HepG2 (cell line): ENCODE data around the gene HABP2. TPM values are rescaled to one million over a fixed set of nuclear protein-coding genes. Genes with fewer than 3 reads are reported as not detected.
A peak's percentile ranks its signal among the peaks of the same experiment; 100 is the strongest.

Source experiments
- ATAC-seq: fragments of 200-7000 bp; cut with Tn5 transposase; 3 replicates; pipeline ENCODE4 v1.9.1; 2020; ENCODE audit warnings: mild to moderate bottlenecking, moderate library complexity
- BruUV-seq: library from RNA; stranded (reverse); fragments of 400-500 nt; replicated peaks from 2 replicates; lab custom pipeline; 2021; lab: Mats Ljungman, UMichigan
- CTCF ChIA-PET: fragments of 300-600 bp; formaldehyde crosslinking; extraction: SDS; loops from one replicate; lab custom pipeline; 2021; ENCODE audit warnings: low total read pairs, inconsistent platforms, low intra/inter-chr PET ratio; lab: Yijun Ruan, JAX
- POLR2A ChIA-PET: fragments of 350-600 bp; sonication (Branson Sonifier 250); formaldehyde crosslinking; loops from one replicate; lab custom pipeline; 2020; ENCODE audit warnings: antibody characterized with exemption, inconsistent platforms; lab: Yijun Ruan, JAX
- DNase-seq: peaks from one replicate; pipeline ENCODE4 v3.0.0-alpha.2; 2015; ENCODE audit warnings: low spot score
- FAIRE-seq: peaks from 3 replicates; lab custom pipeline; 2011; peaks lifted over from hg19 to GRCh38; lab: Jason Lieb, UNC
- H2AFZ ChIP-seq: one replicate; pipeline ENCODE4 v1.6.1; 2011; ENCODE audit warnings: low read length, inconsistent platforms
- H3K27ac ChIP-seq: fragments of 300-600 bp; 3 replicates; pipeline ENCODE4 v1.8.0; 2011; ENCODE audit warnings: mixed run types, mild to moderate bottlenecking, mixed read lengths, low read length, inconsistent platforms; ENCODE audit not compliant: insufficient read depth; ENCODE audit errors: extremely low read length
- H3K27me3 ChIP-seq, 2 experiments: fragments of 200-600 bp in 1 of 2; 2 replicates in 1 of 2; 3 replicates in 1 of 2; pipeline versions ENCODE4 v1.6.0 to v1.8.0; 2011; ENCODE audit warnings: low read length in 2 of 2, mild to moderate bottlenecking in 2 of 2, moderate library complexity in 2 of 2, inconsistent platforms in 1 of 2; ENCODE audit not compliant: insufficient read depth in 2 of 2, control insufficient read depth in 1 of 2
- H3K36me3 ChIP-seq, 2 experiments: fragments of 200-600 bp in 1 of 2; replicated peaks in 1 of 2; 2 replicates in 1 of 2; 3 replicates in 1 of 2; pipeline versions ENCODE4 v1.5.1 to v1.8.0; 2011; ENCODE audit warnings: low read length in 2 of 2, inconsistent platforms in 1 of 2; ENCODE audit not compliant: insufficient read depth in 2 of 2, control insufficient read depth in 1 of 2
- H3K4me1 ChIP-seq: 2 replicates; pipeline ENCODE4 v1.5.1; 2012; ENCODE audit warnings: low read length, inconsistent platforms; ENCODE audit not compliant: insufficient read depth
- H3K4me2 ChIP-seq: 2 replicates; pipeline ENCODE4 v1.6.0; 2011; ENCODE audit warnings: low read depth, low read length, inconsistent platforms
- H3K4me3 ChIP-seq, 3 experiments: fragments of 200-600 bp in 1 of 3; sonication (generic), shearing (Covaris generic) in 1 of 3; replicated peaks in 1 of 3; 2 replicates each; pipeline ENCODE4 v1.5.1; 2011 to 2016; ENCODE audit warnings: low read length in 3 of 3, inconsistent platforms in 2 of 3, low read depth in 2 of 3, mild to moderate bottlenecking in 2 of 3, control low read depth in 1 of 3, mixed read lengths in 1 of 3; ENCODE audit not compliant: insufficient read depth in 1 of 3
- H3K79me2 ChIP-seq: one replicate; pipeline ENCODE4 v1.6.1; 2011; ENCODE audit warnings: low read length, inconsistent platforms; ENCODE audit not compliant: insufficient read depth
- H3K9ac ChIP-seq: 2 replicates; pipeline ENCODE4 v1.6.0; 2011; ENCODE audit warnings: mild to moderate bottlenecking, low read depth, low read length, inconsistent platforms; ENCODE audit not compliant: insufficient read depth
- H3K9me3 ChIP-seq: 2 replicates; pipeline ENCODE4 v1.5.1; 2012; ENCODE audit warnings: mild to moderate bottlenecking, low read length
- H4K20me1 ChIP-seq: 2 replicates; pipeline ENCODE4 v1.6.0; 2011; ENCODE audit warnings: inconsistent platforms, mild to moderate bottlenecking, low read length, moderate library complexity; ENCODE audit not compliant: insufficient read depth
- DR1 ChIP-seq: sonication (generic); formaldehyde crosslinking; IDR thresholded peaks from 2 replicates; pipeline ENCODE4 v1.8.0; 2021; ENCODE audit warnings: mild to moderate bottlenecking, missing genetic modification reagents, inconsistent platforms
- FOXA1 ChIP-seq, 2 experiments: fragments of 450-650 bp in 1 of 2; sonication (generic) in 1 of 2; formaldehyde crosslinking in 1 of 2; IDR thresholded peaks; 2 replicates each; pipeline versions ENCODE4 v1.4.0 to v1.6.1; 2016 to 2020; ENCODE audit warnings: missing genetic modification reagents in 1 of 2
- GFI1 ChIP-seq: sonication (generic); formaldehyde crosslinking; IDR thresholded peaks from 2 replicates; pipeline ENCODE4 v1.5.0; 2020; ENCODE audit warnings: missing genetic modification reagents, mild to moderate bottlenecking, borderline replicate concordance
- HMG20A ChIP-seq: IDR thresholded peaks from 2 replicates; pipeline ENCODE4 v1.6.1; 2016; ENCODE audit warnings: borderline replicate concordance
- KDM1A ChIP-seq: IDR thresholded peaks from 2 replicates; pipeline ENCODE4 v1.6.1; 2016; ENCODE audit warnings: missing compliant biosample characterization
- NFIC ChIP-seq: IDR thresholded peaks from 2 replicates; pipeline ENCODE4 v1.6.1; 2012; ENCODE audit warnings: mild to moderate bottlenecking, low read length, inconsistent platforms
- SIX1 ChIP-seq: sonication (generic); formaldehyde crosslinking; IDR thresholded peaks from 2 replicates; pipeline ENCODE4 v1.4.0; 2020; ENCODE audit warnings: missing genetic modification reagents, borderline replicate concordance
- SMC3 ChIP-seq: IDR thresholded peaks from 2 replicates; pipeline ENCODE4 v1.6.1; 2011; ENCODE audit warnings: low read length, improper control_type of control experiment
- TEAD3 ChIP-seq: optimal IDR thresholded peaks from 2 replicates; pipeline ENCODE3; 2016; ENCODE audit warnings: borderline replicate concordance
- ZFP36 ChIP-seq: fragments of 150-350 bp; IDR thresholded peaks from 2 replicates; pipeline ENCODE4 v1.6.1; 2018; ENCODE audit warnings: borderline replicate concordance, low read length, low read depth; ENCODE audit not compliant: partially characterized antibody
- ZNF160 ChIP-seq: sonication (generic); formaldehyde crosslinking; IDR thresholded peaks from 2 replicates; pipeline ENCODE4 v1.8.0; 2022; ENCODE audit warnings: mild to moderate bottlenecking, inconsistent platforms, missing genetic modification reagents
- ZNF292 ChIP-seq: sonication (generic); formaldehyde crosslinking; IDR thresholded peaks from 2 replicates; pipeline ENCODE4 v1.8.1; 2022; ENCODE audit warnings: mild to moderate bottlenecking, low read depth, missing genetic modification reagents, borderline replicate concordance
- ZNF749 ChIP-seq: sonication (generic); formaldehyde crosslinking; IDR thresholded peaks from 2 replicates; pipeline ENCODE4 v1.8.0; 2022; ENCODE audit warnings: mild to moderate bottlenecking, missing genetic modification reagents, moderate library complexity, borderline replicate concordance
- ZNF768 ChIP-seq: sonication (generic); formaldehyde crosslinking; IDR thresholded peaks from 2 replicates; pipeline ENCODE4 v1.4.0; 2020; ENCODE audit warnings: missing genetic modification reagents
- ZNF777 ChIP-seq: sonication (generic); formaldehyde crosslinking; IDR thresholded peaks from 2 replicates; pipeline ENCODE4 v1.4.0; 2020; ENCODE audit warnings: missing genetic modification reagents
- ZNF850 ChIP-seq: sonication (generic); formaldehyde crosslinking; conservative IDR thresholded peaks from 2 replicates; pipeline ENCODE4 v1.9.0; 2021; ENCODE audit warnings: mild to moderate bottlenecking, missing genetic modification reagents
- WGBS: methylation state at CpG from one replicate; pipeline ENCODE4 v1.1.6; 2017; ENCODE audit warnings: low lambda C conversion rate; 5-methylcytosine and 5-hydroxymethylcytosine counted together
- in situ Hi-C: cut with HindIII; loops from 2 replicates; pipeline ENCODE4 v1.10.0; 2017; ENCODE audit warnings: low pct_unique_long_range_greater_than_20kb; ENCODE audit not compliant: extremely low pct_ligation_motif_present
- intact Hi-C: fragments of 100-400 bp; cut with micrococcal nuclease; formaldehyde crosslinking; loops from one replicate; pipeline ENCODE4 v1.10.0; 2022; ENCODE audit not compliant: unreplicated experiment
- polyA plus RNA-seq, 8 experiments: library from polyadenylated mRNA; depleted of rRNA in 3 of 8; stranded (reverse) in 7 of 8; unstranded in 1 of 8; fragments of >200 nt; fragmentation: Illumina TruSeq in 4 of 8; extraction: Trizol in 4 of 8; gene quantifications; 2 replicates each; pipeline versions ENCODE4 v1.2.1 to v1.2.3, GENCODE V29; 2011 to 2016; ENCODE audit warnings: low read depth in 4 of 8, missing spikeins in 1 of 8, mixed read lengths in 1 of 8; ENCODE audit not compliant: insufficient read depth in 1 of 8
- total RNA-seq, 5 experiments: library from RNA; depleted of rRNA; stranded (reverse); fragments of >200 nt; fragmentation: Illumina TruSeq; extraction: Trizol; gene quantifications; 2 replicates each; pipeline ENCODE4 v1.2.3, GENCODE V29; 2016; ENCODE audit warnings: low read depth in 1 of 5
- TF ChIP-seq, protein P1 (sequence below), 2 experiments: fragments of 450-650 bp in 1 of 2; sonication (generic) in 1 of 2; formaldehyde crosslinking in 1 of 2; IDR thresholded peaks; 2 replicates each; pipeline versions ENCODE4 v1.6.1 to v1.8.0; 2016 to 2022; ENCODE audit warnings: antibody characterized with exemption in 1 of 2, mild to moderate bottlenecking in 1 of 2, missing genetic modification reagents in 1 of 2

Gene HABP2
- total and polyA plus RNA-seq, 2 of the 13 experiments (the other 11 are each of a cell fraction or from before 2014, with no cell fraction given), result 0.12 to 0.13 TPM

DNA sequence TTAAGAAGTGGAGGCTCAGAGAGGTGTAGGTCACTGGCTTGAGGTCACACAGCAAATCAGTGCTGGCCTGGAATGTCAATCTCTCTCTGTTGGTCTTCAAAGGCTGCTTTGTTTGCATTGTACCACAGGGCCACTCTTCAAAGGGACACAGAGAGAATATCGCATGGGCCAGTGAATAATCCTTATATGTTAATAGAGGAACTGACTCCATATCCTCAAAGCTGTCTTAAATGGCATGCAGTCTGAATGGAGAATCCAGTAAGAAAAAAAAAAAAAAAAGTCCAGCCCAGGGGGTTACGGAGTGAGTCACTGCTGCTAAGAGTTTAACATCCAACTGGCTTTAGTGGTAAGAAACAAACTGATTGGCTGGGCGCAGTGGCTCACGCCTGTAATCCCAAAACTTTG lies 56.9 kb downstream of the HABP2 start:
- Histone ChIP-seq H3K4me2 (no peak overlapping the region), H3K9ac (no peak overlapping the region), H3K4me3 (no peak overlapping the region), H3K79me2 (no peaks in the 10 kb centered on the region), H3K27me3 (no peaks in the 10 kb centered on the region; a peak in 1 of 5 replicates), H3K27ac (no peak overlapping the region), H2AFZ (no peak overlapping the region), H3K4me1 (no peaks in the 10 kb centered on the region), H4K20me1 (no peaks in the 10 kb centered on the region), H3K36me3 (no peaks in the 10 kb centered on the region), H3K9me3 (no peaks in the 10 kb centered on the region)
- WGBS, result 41% methylated on average over 4 of the region's 4 CpGs
- peak; percentile 43; the same call in 1 of the 3 replicates for ATAC-seq
- intact Hi-C loops (no loop called here), in situ Hi-C loops (no loop called here)
- ChIA-PET CTCF (no interaction called here), POLR2A (no interaction called here)
- DNase-seq, result peak; percentile 37
- FAIRE-seq, result no peak
- no TSS peak for BruUV-seq
- TF ChIP-seq ZNF768 (CRISPR knock-in tag) (peak; percentile 89; the same call in 1 of the 2 replicates), ZNF292 (CRISPR knock-in tag) (no peak), ZNF749 (no peak), KDM1A (CRISPR knock-in tag) (peak; percentile 81; the same call in 1 of the 2 replicates), TEAD3 (CRISPR knock-in tag) (peak; percentile 60), GFI1 (CRISPR knock-in tag) (peak; percentile 99), FOXA1 (IDR thresholded peaks at IDR 0.05) (no peak), FOXA1 (CRISPR knock-in tag; IDR thresholded peaks at IDR 0.05) (peak; percentile 36; the same call in 1 of the 2 replicates), NFIC (no peak), ZNF777 (CRISPR knock-in tag) (no peak), SMC3 (no peak), ZNF850 (CRISPR knock-in tag) (no peak), ZFP36 (peak; percentile 33), SIX1 (CRISPR knock-in tag) (no peak), HMG20A (CRISPR knock-in tag) (peak; percentile 74; the same call in 1 of the 2 replicates), DR1 (no peak), ZNF160 (no peak)
- TF ChIP-seq, protein P1, sequence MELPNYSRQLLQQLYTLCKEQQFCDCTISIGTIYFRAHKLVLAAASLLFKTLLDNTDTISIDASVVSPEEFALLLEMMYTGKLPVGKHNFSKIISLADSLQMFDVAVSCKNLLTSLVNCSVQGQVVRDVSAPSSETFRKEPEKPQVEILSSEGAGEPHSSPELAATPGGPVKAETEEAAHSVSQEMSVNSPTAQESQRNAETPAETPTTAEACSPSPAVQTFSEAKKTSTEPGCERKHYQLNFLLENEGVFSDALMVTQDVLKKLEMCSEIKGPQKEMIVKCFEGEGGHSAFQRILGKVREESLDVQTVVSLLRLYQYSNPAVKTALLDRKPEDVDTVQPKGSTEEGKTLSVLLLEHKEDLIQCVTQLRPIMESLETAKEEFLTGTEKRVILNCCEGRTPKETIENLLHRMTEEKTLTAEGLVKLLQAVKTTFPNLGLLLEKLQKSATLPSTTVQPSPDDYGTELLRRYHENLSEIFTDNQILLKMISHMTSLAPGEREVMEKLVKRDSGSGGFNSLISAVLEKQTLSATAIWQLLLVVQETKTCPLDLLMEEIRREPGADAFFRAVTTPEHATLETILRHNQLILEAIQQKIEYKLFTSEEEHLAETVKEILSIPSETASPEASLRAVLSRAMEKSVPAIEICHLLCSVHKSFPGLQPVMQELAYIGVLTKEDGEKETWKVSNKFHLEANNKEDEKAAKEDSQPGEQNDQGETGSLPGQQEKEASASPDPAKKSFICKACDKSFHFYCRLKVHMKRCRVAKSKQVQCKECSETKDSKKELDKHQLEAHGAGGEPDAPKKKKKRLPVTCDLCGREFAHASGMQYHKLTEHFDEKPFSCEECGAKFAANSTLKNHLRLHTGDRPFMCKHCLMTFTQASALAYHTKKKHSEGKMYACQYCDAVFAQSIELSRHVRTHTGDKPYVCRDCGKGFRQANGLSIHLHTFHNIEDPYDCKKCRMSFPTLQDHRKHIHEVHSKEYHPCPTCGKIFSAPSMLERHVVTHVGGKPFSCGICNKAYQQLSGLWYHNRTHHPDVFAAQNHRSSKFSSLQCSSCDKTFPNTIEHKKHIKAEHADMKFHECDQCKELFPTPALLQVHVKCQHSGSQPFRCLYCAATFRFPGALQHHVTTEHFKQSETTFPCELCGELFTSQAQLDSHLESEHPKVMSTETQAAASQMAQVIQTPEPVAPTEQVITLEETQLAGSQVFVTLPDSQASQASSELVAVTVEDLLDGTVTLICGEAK (IDR thresholded peaks at IDR 0.05), result no peak
- TF ChIP-seq, protein P1 (CRISPR knock-in tag; IDR thresholded peaks at IDR 0.05), result no peak
